Activated CD8-positive, alpha-beta T cell treated with anti-CD3 and anti-CD28 coated beads for 36 hours (primary cell): Measurements from ENCODE around the gene SLC49A4. TPM values are rescaled to one million over a fixed set of nuclear protein-coding genes. Genes with fewer than 3 reads are reported as not detected.

ENCODE experiments used
- ATAC-seq: fragments of 200-7000 bp; cut with Tn5 transposase; one replicate; pipeline ENCODE4 v1.10.0; 2021; ENCODE audit warnings: mild to moderate bottlenecking, moderate library complexity
- CTCF ChIA-PET: fragments of 350-600 bp; sonication (Branson Sonifier 250); formaldehyde crosslinking; loops from one replicate; lab custom pipeline; 2021; ENCODE audit warnings: antibody characterized with exemption; lab: Charles Lee
- POLR2A ChIA-PET: fragments of 350-600 bp; sonication (Branson Sonifier 250); formaldehyde crosslinking; loops from one replicate; lab custom pipeline; 2021; ENCODE audit warnings: antibody characterized with exemption; lab: Charles Lee
- DNase-seq: peaks from one replicate; pipeline ENCODE4 v3.0.0-alpha.2; 2020
- H3K27ac Mint-ChIP-seq: one replicate; pipeline ENCODE4 v1.8.0; 2021; ENCODE audit warnings: mild to moderate bottlenecking, mixed read lengths
- H3K27me3 Mint-ChIP-seq: one replicate; pipeline ENCODE4 v1.8.0; 2021; ENCODE audit warnings: mixed read lengths
- H3K36me3 Mint-ChIP-seq: one replicate; pipeline ENCODE4 v1.8.0; 2021; ENCODE audit warnings: low read depth, mixed read lengths
- H3K4me1 Mint-ChIP-seq: one replicate; pipeline ENCODE4 v1.8.0; 2021; ENCODE audit warnings: low read depth, mixed read lengths
- H3K4me3 Mint-ChIP-seq: one replicate; pipeline ENCODE4 v1.8.0; 2021; ENCODE audit warnings: mild to moderate bottlenecking, moderate library complexity, mixed read lengths
- H3K9me3 Mint-ChIP-seq: one replicate; pipeline ENCODE4 v1.8.0; 2021; ENCODE audit warnings: mixed read lengths
- intact Hi-C: fragments of 100-400 bp; cut with micrococcal nuclease; formaldehyde crosslinking; loops from one replicate; pipeline ENCODE4 v1.10.0; 2022
- total RNA-seq, 2 experiments: library from RNA; stranded (reverse); gene quantifications; one replicate each; pipeline ENCODE4 v1.2.3, GENCODE V29; 2021
- TF ChIP-seq, protein P1 (sequence below): fragments of 200-600 bp; IDR thresholded peaks from one replicate; pipeline ENCODE4 v1.8.0; 2022; ENCODE audit warnings: antibody characterized with exemption, mild to moderate bottlenecking

The SLC49A4 gene
- total RNA-seq, 2 experiments from 2014 or later, result 1.6 to 1.9 TPM

GRCh38 chr3:122799322-122799721 lies 4.5 kb downstream of the SLC49A4 start:
- ChIA-PET POLR2A (interaction anchor here (1.2 kb wide), 1 partner anchor 403 kb away, joined by 3 read pairs; the partner anchor contains the start of gene SEC22A), CTCF (no interaction called here)
- Mint-ChIP-seq H3K4me1 (peaks cover 25% of the 10 kb centered on the region), H3K9me3 (no peaks in the 10 kb centered on the region), H3K27ac (no peak overlapping the region), H3K4me3 (no peak overlapping the region), H3K36me3 (no peaks in the 10 kb centered on the region), H3K27me3 (no peaks in the 10 kb centered on the region)
- TF ChIP-seq, protein P1, sequence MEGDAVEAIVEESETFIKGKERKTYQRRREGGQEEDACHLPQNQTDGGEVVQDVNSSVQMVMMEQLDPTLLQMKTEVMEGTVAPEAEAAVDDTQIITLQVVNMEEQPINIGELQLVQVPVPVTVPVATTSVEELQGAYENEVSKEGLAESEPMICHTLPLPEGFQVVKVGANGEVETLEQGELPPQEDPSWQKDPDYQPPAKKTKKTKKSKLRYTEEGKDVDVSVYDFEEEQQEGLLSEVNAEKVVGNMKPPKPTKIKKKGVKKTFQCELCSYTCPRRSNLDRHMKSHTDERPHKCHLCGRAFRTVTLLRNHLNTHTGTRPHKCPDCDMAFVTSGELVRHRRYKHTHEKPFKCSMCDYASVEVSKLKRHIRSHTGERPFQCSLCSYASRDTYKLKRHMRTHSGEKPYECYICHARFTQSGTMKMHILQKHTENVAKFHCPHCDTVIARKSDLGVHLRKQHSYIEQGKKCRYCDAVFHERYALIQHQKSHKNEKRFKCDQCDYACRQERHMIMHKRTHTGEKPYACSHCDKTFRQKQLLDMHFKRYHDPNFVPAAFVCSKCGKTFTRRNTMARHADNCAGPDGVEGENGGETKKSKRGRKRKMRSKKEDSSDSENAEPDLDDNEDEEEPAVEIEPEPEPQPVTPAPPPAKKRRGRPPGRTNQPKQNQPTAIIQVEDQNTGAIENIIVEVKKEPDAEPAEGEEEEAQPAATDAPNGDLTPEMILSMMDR, result no peak
- intact Hi-C loops, result loop anchor here (10.0 kb wide), 1 partner anchor 415 kb away; the partner anchor contains the start of genes FAM162A and MIX23
- DNase-seq (no peak), ATAC-seq (no peak)

- no peaks in the 10 kb centered on the region for H3K9me3 Mint-ChIP-seq
- no peaks in the 10 kb centered on the region for H3K27me3 Mint-ChIP-seq
- intact Hi-C loops, result no loop called here
- H3K27ac Mint-ChIP-seq, result no peak overlapping the region
- CTCF ChIA-PET, result no interaction called here
- TF ChIP-seq, protein P1, result no peak
- peaks cover 25% of the 10 kb centered on the region for H3K4me1 Mint-ChIP-seq
- ATAC-seq (no peak), DNase-seq (no peak)
- POLR2A ChIA-PET, result interaction anchor here (1.2 kb wide), 1 partner anchor 402 kb away, joined by 3 read pairs; the partner anchor contains the start of gene SEC22A
- no peak overlapping the region for H3K4me3 Mint-ChIP-seq
- no peaks in the 10 kb centered on the region for H3K36me3 Mint-ChIP-seq
Observed at GRCh38 chr3:122800031-122800430, 5.2 kb downstream of the SLC49A4 start.

- Mint-ChIP-seq H3K27ac (no peak overlapping the region), H3K4me3 (no peak overlapping the region), H3K36me3 (no peaks in the 10 kb centered on the region), H3K4me1 (peaks cover 23% of the 10 kb centered on the region), H3K27me3 (no peaks in the 10 kb centered on the region), H3K9me3 (no peaks in the 10 kb centered on the region)
- no peak for DNase-seq
- intact Hi-C loops, result no loop called here
- ChIA-PET CTCF (no interaction called here), POLR2A (interaction anchor here (0.6 kb wide), 1 partner anchor 182 kb away, joined by 4 read pairs; no protein-coding TSS in a partner anchor)
- no peak for ATAC-seq
- TF ChIP-seq, protein P1, result no peak
Observed at GRCh38 chr3:122800706-122801237, 5.9 kb downstream of the SLC49A4 start.

- Mint-ChIP-seq H3K9me3 (no peaks in the 10 kb centered on the region), H3K4me3 (no peak overlapping the region), H3K27ac (no peak overlapping the region), H3K27me3 (no peaks in the 10 kb centered on the region), H3K36me3 (peaks cover 1% of the 10 kb centered on the region), H3K4me1 (peaks cover 7% of the 10 kb centered on the region)
- ChIA-PET CTCF (interaction anchor here (0.5 kb wide), 1 partner anchor 58 kb away, joined by 3 read pairs; no protein-coding TSS in a partner anchor), POLR2A (no interaction called here)
- ATAC-seq (no peak), DNase-seq (no peak)
- TF ChIP-seq, protein P1, result no peak
- intact Hi-C loops, result no loop called here
Observed at GRCh38 chr3:122802323-122802722, 7.5 kb downstream of the SLC49A4 start.

DNA sequence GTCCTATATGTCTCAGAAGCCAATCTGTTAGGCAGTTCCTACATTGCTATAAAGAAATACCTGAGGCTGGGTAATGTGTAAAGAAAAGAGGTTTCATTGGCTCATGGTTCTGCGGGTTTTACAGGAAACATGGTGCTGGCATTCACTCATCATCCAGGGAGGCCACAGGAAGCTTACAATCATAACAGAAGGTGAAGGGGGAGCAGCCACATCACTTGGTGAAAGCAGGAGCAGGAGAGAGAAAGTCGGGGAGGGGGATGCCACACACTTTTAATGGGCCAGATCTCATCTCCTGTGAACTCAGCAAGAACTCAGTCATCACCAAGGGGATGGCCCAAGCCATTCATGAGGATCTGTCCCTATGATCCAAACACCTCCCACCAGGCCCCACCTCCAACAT lies 9.1 kb downstream of the SLC49A4 start:
- ATAC-seq (no peak), DNase-seq (no peak)
- peaks cover 5% of the 10 kb centered on the region for H3K4me1 Mint-ChIP-seq
- no peaks in the 10 kb centered on the region for H3K27me3 Mint-ChIP-seq
- H3K9me3 Mint-ChIP-seq, result no peaks in the 10 kb centered on the region
- no peak overlapping the region for H3K4me3 Mint-ChIP-seq
- ChIA-PET POLR2A (no interaction called here), CTCF (no interaction called here)
- TF ChIP-seq, protein P1, result no peak
- intact Hi-C loops, result no loop called here
- H3K27ac Mint-ChIP-seq, result no peak overlapping the region
- peaks cover 4% of the 10 kb centered on the region for H3K36me3 Mint-ChIP-seq
